ENCODE results near the gene WDR36. TPM values are rescaled to one million over a fixed set of nuclear protein-coding genes. Genes with fewer than 3 reads are reported as not detected.

The WDR36 gene
- total RNA-seq, 6 donors from 2014 or later: 5.8 to 29.8 (median 21.1) TPM

GRCh38 chr5:111143910-111144309 is 51.8 kb downstream of the WDR36 start:
- Histone ChIP-seq H3K4me1 (no peaks in the 10 kb centered on the region), H3K9me3 (no peaks in the 10 kb centered on the region), H3K36me3 (no peaks in the 10 kb centered on the region), H3K4me3 (no peak overlapping the region), H3K27me3 (no peaks in the 10 kb centered on the region), H3K27ac (no peak overlapping the region)
- DNase-seq (no peak), ATAC-seq (ENCODE audit: low FRiP score in 2 of 2) (peak in 1 of 2 donors; percentile 91)
- 58 to 65% methylated on average over 5 of the region's 5 CpGs for WGBS, 2 donors
- no peak for TF ChIP-seq POLR2AphosphoS5 (IDR thresholded peaks at IDR 0.05)
- TF ChIP-seq POLR2A (IDR thresholded peaks at IDR 0.05): no peak
- no peak for TF ChIP-seq EP300 (IDR thresholded peaks at IDR 0.05)
- TF ChIP-seq CTCF (IDR thresholded peaks at IDR 0.05): no peak

GRCh38 chr5:111144352-111144930 is 52.3 kb downstream of the WDR36 start:
- TF ChIP-seq CTCF (IDR thresholded peaks at IDR 0.05): no peak
- no peak for TF ChIP-seq POLR2AphosphoS5 (IDR thresholded peaks at IDR 0.05)
- no peak for TF ChIP-seq POLR2A (IDR thresholded peaks at IDR 0.05)
- TF ChIP-seq EP300 (IDR thresholded peaks at IDR 0.05): no peak
- Histone ChIP-seq H3K36me3 (no peaks in the 10 kb centered on the region), H3K4me1 (no peaks in the 10 kb centered on the region), H3K27me3 (no peaks in the 10 kb centered on the region), H3K27ac (no peak overlapping the region), H3K9me3 (no peaks in the 10 kb centered on the region), H3K4me3 (no peak overlapping the region)
- DNase-seq (no peak), ATAC-seq (ENCODE audit: low FRiP score in 2 of 2) (no peak)
- 82 to 95% methylated on average over 1 of the region's 1 CpG for WGBS, 2 donors

GRCh38 chr5:111146053-111146452 is 53.9 kb downstream of the WDR36 start:
- no peaks in the 10 kb centered on the region for H3K36me3 ChIP-seq
- WGBS, 2 donors: 82 to 85% methylated on average over 2 of the region's 2 CpGs
- H3K27me3 ChIP-seq: no peaks in the 10 kb centered on the region
- peaks cover 0 to 5% (median 0%) of the 10 kb centered on the region in 4 donors for H3K4me1 ChIP-seq
- no peak for DNase-seq
- TF ChIP-seq CTCF (IDR thresholded peaks at IDR 0.05): no peak
- no peak for TF ChIP-seq EP300 (IDR thresholded peaks at IDR 0.05)
- no peak for TF ChIP-seq POLR2AphosphoS5 (IDR thresholded peaks at IDR 0.05)
- no peak for TF ChIP-seq POLR2A (IDR thresholded peaks at IDR 0.05)
- no peak overlapping the region for H3K27ac ChIP-seq
- ATAC-seq (ENCODE audit: low FRiP score in 2 of 2): no peak
- H3K9me3 ChIP-seq: no peaks in the 10 kb centered on the region
- H3K4me3 ChIP-seq: no peak overlapping the region

GRCh38 chr5:111147502-111147901 is 55.4 kb downstream of the WDR36 start:
- 50 to 69% methylated on average over 3 of the region's 3 CpGs for WGBS, 2 donors
- no peaks in the 10 kb centered on the region for H3K9me3 ChIP-seq
- no peaks in the 10 kb centered on the region for H3K36me3 ChIP-seq
- no peak overlapping the region for H3K4me3 ChIP-seq
- ATAC-seq (ENCODE audit: low FRiP score in 2 of 2) (no peak), DNase-seq (no peak)
- TF ChIP-seq EP300 (IDR thresholded peaks at IDR 0.05) (no peak), POLR2A (IDR thresholded peaks at IDR 0.05) (no peak), POLR2AphosphoS5 (IDR thresholded peaks at IDR 0.05) (no peak), CTCF (IDR thresholded peaks at IDR 0.05) (no peak)
- H3K27me3 ChIP-seq: no peaks in the 10 kb centered on the region
- peaks cover 0 to 5% (median 0%) of the 10 kb centered on the region in 4 donors for H3K4me1 ChIP-seq
- H3K27ac ChIP-seq: no peak overlapping the region

DNA sequence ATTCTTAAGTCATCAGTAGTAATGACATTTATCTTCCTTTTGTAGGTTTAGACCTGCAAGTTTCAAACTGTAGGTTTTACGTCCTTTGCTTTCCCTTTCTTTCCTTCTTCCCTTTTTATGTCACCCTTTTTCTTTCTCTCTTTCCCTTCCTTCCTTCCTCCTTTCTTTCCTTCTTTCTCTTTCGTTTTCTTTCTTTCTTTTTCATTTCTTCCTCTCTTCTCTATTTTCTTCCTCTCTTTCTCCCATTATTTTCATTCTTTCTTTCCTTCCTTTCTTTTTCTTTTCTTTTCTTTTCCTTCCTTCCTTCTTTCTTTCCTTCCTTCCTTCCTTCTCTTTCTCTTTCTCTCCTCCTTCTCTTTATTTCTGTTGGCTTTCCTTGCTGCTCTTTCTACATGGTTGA is 59.9 kb downstream of the WDR36 start:
- 70 to 75% methylated on average over 2 of the region's 2 CpGs for WGBS, 2 donors
- no peak for ATAC-seq (ENCODE audit: low FRiP score in 2 of 2)

More for the DNA sequence above, 59.9 kb downstream of the WDR36 start:
- no peak for DNase-seq
- no peaks in the 10 kb centered on the region for H3K27me3 ChIP-seq
- no peak overlapping the region for H3K27ac ChIP-seq
- H3K9me3 ChIP-seq: no peaks in the 10 kb centered on the region
- TF ChIP-seq POLR2AphosphoS5 (IDR thresholded peaks at IDR 0.05) (no peak), CTCF (IDR thresholded peaks at IDR 0.05) (no peak), EP300 (IDR thresholded peaks at IDR 0.05) (no peak), POLR2A (IDR thresholded peaks at IDR 0.05) (no peak)
- no peaks in the 10 kb centered on the region for H3K36me3 ChIP-seq
- H3K4me3 ChIP-seq: no peak overlapping the region
- H3K4me1 ChIP-seq: peaks cover 0 to 5% (median 0%) of the 10 kb centered on the region in 4 donors

Data from upper lobe of left lung (tissue), 6 donors.